ENCODE data around the gene DOHH.

The DOHH gene, protein sequence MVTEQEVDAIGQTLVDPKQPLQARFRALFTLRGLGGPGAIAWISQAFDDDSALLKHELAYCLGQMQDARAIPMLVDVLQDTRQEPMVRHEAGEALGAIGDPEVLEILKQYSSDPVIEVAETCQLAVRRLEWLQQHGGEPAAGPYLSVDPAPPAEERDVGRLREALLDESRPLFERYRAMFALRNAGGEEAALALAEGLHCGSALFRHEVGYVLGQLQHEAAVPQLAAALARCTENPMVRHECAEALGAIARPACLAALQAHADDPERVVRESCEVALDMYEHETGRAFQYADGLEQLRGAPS
- 8.1 reads per million in 2 donors for total RNA-seq

DNA sequence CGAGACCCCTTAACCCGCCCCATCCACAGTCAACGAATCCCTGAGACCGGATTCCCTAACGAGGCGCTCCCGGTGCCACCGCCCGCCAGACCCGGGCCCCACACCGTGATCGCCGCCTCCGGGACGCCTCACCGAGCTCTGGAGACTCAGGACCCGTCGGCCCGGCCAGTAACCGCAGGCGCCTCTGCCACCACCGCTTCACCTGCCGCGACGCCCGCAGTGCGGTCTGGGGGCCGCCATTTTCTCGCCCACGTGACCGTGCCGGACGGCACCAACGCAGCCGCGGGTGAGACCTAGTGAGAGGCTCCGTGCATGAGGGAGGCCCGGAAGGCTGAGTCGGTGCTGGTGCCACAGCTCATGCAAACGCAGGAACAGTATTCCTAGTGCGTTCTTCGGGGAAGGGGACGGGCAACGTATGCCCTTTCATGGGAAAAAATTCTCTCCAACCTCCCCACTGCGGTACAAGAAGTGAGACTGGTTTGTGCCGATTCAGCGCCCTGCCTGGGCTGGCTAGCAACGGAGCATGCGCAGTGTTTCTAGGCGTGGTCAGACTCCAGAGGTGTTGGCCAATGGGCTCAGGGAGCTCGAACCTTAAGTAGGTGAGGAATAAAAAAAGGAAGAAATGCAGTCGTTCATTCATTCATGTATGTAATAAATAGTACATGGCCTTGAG is at the start of gene DOHH:
DOHH (minus strand) TSS at position 246 of the 673 bp plus-strand sequence. CDS start 3,860 bp downstream, outside the sequence.
- peak; percentile 71 to 98 (median 92) for DNase-seq

DNA sequence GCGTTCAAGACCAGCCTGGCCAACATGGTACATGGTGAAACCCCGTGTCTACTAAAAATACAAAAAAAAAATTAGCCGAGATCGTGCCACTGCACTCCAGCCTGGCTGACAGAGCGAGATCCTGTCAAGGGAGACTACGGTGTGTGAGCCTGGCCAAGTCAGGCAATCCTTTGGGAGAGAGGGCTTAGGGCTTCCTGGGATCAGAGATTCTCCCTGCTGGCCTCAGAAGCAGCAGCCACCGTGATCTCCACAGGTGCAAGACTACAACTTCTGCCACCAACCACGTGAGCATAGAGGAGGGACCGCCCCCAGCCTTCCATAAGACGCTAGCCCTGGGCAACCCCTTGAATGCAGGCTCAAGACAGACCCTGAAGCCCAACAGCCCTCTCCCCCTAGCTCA is 49.3 kb upstream of the DOHH start:
- DNase-seq: no peak

DNA sequence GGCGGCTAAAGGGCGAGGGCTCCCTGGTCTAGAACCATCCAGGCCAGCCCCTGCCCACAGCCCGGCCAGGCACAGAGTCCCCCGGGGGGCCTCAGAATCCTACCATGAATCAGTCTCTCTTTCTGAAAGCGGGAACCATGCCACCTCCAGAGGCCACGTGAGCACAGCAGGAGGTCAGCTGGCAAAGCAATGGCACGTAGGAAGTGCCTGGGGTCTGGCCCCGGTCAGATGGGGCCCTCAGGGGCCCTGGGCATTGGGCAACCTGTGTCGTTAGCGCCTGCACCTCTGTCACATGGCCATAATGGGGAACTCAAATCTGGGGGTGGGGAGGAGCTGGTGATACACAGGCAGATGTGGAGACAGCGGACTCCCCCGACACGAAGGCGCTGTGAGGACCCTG is 48.1 kb upstream of the DOHH start:
- DNase-seq: no peak

DNA sequence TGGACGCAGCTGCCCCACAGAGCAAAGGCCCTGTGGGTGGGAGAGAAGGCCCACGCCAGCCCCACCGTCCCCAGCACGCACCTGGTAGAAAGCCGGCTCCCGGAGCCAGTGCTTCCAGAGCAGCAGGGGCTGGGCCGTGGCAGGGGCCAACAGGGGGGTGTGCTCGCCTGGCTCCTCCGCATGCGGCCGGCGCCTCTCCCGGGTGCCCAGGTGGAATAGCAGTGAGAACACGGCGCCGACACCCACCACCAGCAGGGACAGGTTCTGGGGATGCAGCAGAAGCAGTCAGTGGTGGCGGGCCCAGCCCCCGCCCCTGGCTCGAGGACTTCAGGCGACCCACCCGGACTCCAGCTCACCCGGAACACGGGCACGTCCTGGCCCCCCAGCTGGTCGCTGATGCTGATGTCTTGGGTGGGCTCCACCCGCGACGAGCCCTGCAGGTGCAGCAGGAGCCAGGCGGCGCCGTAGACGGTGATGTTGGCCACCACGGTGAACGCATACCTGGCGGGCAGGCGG is 47.4 kb upstream of the DOHH start:
- no peak for DNase-seq

DNA sequence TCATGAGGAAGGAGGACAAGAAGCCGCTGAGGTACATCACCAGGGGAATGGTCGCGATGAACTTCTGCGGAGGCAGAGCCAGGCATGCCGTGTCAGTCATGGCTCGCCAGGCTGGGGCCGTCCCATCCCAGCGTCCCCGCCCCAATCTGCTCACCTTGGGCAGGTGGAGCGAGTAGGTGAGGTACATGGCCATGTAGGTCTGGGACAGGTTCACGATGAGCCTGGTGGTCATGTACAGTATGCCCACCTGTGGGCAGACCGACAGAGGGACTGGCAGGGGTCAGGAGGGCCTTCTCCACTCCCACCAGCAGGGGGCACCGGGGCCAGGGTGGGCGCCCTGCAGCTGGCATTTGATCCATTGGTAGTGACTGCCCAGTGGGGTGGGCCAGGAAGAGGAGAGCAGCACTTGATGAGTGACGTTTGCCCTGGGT is 46.8 kb upstream of the DOHH start:
- peak in 1 of 5 experiments; percentile 27 for DNase-seq

DNA sequence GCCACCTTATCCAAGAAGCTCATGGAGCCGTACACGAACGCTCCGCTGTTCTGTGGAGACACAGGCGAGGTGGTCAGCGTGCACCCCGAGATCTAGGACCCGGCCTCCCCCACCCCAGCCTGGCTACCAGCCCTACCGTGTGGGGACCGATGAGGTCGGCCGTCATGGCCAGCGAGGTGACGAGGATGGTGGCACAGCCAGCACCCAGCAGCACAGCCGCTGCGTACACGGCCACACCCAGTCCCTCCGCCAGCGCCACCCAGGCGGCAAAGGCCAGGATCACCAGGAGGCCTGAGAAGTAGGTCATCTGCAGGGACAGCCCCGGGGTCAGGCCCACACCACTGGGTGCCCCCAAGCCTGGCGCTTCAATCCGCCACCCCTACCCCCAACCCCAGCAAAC is 45.6 kb upstream of the DOHH start:
- DNase-seq: no peak

DNA sequence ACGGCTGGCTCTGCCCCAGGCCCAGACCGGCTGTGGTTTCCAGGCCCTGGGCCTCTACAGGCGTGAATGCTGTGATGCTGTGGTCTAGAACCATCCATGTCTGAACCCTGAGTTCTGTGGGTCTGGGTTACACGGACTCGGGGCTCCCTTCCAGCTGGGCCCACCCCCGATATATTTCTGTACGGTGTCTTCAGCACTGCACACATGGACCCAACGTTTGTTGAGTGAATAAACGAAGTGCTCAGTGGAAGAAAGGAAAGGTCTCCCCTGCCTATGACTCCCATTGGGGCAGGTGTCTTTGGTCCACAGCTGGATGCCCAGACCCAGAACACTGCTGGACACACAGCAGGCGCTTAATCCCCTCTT is 45.2 kb upstream of the DOHH start:
- no peak for DNase-seq

DNA sequence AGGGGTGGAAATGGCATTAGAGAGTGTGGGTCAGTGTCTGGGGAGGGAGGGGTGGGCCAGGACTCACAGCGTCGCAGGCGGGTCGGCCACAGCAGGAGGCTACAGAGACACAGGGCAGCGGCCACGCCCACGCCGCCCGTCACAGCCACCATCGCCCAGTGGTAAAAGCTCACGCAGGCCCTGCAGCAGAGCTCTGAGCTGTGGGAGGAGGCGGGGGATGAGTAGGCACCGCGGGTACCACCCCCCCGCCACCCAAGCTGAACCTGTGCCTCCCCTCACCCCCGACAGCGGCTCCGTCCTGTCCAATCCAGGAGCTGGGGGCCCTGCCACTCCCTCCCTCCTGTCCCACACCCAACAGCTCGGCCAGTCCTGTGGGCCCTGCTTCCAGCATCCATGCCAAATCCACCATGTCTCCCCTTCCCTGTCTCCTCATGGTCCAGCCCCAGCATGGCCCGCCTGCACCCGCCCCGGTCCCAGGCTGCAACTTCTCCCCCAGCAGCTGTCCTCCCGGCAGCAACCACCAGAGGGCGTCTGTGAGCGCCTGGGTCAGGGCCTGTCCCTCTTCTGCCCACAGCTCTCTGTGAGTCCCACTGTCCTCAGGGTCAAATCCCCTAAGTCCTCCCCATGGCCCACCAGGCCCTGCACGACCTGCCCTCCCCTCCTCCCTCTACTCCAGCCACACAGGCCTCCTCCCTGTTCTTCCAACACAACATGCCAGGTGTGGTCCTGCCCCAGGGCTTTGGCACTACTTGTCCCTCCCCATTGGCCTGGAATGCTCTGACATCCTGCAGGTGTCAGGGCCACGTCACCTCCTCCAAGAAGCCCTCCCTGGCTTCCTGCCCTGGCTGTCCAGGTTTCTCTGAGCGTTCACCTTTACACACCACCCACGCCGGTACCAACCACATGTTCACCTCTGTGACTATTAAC is 44.5 kb upstream of the DOHH start:
- DNase-seq: peak; percentile 48 to 74 (median 67)

DNA sequence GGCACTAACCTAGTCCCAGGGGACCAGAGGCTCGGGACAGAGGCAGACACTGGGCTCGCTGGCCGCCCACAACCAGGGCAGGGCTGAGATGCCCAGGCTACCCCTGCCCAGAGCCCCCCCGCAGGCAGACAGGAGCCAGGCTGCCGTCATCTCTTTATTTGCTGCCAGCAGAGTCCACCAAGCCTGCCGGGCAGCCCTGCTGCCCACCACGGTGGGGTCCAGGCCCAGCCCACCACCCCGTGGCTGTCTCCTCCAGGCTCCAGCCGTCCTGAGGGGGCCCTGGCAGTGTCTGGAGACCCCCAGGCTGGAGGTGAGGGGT is 43.5 kb upstream of the DOHH start:
- DNase-seq: no peak

DNA sequence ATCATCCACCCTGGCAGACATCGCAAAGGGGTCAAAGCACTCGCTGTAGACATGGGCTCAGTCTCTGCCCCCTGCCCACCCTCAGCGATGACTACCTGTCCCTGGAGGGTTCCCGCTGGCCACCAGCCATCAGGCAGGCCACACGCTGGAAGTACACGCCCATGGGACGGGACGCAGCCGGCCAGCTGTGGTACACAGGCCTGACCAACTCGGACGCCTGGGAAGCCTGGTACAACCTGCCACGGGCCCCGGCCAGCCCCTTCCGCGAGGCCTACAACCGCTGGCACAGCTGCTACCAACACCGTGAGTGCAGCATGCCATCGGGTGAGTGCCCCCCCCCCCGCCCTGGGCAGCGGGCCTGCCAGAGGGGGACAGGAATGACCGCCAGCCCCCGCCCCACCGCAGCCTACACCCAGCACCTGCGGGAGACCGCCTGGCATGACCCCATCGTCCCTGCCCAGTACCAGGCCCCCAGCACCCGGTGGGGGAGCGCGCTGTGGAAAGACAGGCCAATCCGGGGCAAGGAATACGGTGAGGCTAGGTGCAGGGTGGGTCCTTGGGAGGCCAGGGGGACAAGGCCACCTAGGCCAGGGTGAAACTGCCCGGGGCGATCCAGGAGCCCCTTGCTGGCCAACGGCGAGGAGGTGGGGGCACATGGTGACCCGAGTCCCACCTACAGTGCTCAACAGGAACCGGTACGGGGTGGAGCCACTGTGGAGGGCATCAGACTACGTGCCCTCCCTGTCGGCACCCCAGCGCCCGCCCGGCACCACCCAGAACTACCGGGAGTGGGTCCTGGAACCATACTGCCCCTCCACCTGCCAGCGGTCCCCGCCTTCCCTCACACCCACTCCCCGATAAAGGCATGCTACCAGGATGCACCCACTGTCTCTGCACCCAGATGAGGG is 42.9 kb upstream of the DOHH start:
- no peak for DNase-seq

DNA sequence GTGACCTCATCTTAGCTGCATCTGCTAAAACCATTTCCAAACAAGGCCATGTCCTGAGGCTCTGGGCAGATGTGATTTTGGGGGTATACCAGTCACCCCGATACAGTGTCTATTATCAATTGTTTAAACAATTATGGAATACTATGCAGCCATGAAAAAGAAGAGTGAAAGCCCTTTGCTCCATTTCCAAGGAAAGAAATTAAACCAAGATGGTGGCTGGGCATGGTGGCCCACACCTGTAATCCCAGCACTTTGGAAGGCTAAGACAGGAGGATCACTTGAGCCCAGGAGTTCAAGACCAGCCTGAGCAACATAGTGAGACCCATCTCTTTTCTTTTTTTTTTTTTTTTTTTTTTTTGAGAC is 39.3 kb upstream of the DOHH start:
- no peak for DNase-seq

DNA sequence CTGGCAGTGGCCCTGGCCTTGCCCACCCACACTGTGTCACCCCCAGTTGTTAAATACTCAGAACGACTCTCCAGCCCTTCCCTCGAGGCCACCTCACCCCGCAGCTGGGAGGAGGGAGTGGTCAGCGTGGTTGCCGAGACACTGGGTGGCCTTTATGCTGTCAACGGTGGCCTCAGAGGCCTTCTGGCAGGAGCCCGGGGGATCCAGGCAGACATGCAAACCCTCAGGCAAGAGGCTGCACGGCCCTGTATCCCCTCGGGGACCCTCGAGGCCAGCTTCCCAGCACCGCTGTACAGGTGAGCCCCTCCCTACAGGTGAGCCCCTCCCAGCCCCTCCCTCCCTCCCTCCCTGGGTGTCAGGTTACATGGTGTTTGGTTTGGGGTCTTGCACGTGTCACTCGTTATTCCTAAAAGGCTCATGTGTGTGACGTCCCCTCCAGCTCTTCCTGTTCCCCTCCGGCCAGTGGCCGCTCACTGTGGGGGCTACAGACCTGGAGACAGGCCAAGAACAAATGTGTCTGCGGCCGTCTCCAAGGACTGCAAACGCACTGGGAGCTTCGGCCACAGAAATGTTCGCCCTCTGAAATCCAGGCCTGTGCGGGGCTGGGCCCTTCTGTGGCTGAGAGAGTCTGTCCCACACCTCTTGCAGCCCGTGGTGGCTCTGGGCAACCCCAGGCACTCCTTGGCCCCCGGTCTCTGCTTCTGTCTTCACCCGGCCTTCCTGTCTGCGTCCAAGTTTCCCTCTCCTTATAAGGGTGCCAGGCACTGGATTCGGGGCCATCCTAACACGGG is 38.7 kb upstream of the DOHH start, which contains the start of gene TEKTIP1:
TEKTIP1 (plus strand) TSS at position 210 of the 791 bp plus-strand sequence; CDS start at position 214, 4 bp downstream.
- no peak for DNase-seq

DNA sequence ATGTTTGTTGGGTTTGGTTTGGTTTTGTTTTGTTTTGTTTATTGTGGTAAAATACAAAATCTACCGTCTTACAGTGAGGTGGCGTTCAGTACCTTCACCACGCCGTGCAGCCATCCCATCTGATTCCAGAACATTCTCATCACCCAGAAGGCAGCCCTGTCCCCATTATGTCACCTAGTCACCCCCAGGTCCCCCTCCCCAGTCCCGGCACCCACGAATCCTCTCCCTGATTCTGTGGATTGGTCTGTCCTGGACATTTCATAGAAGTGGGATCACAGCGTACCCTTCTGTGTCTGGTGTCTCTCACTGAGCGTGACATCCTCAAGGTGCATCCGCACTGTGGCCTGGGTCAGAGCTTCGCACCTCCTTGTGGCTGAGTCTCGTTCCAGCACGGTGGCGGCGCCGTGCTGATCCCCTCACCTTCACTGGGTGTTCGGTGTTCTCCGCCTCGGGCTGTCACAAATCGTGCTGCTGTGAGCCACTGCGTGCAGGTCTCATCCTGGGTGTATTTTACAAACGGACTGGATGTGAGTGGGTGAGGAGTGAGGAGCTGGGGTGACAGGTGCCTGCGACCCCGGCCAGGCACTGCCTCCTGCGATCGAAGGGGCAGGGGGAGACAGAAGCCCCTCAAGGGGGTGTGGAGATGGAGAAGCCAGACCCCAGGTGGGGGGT is 37.9 kb upstream of the DOHH start:
- no peak for DNase-seq

DNA sequence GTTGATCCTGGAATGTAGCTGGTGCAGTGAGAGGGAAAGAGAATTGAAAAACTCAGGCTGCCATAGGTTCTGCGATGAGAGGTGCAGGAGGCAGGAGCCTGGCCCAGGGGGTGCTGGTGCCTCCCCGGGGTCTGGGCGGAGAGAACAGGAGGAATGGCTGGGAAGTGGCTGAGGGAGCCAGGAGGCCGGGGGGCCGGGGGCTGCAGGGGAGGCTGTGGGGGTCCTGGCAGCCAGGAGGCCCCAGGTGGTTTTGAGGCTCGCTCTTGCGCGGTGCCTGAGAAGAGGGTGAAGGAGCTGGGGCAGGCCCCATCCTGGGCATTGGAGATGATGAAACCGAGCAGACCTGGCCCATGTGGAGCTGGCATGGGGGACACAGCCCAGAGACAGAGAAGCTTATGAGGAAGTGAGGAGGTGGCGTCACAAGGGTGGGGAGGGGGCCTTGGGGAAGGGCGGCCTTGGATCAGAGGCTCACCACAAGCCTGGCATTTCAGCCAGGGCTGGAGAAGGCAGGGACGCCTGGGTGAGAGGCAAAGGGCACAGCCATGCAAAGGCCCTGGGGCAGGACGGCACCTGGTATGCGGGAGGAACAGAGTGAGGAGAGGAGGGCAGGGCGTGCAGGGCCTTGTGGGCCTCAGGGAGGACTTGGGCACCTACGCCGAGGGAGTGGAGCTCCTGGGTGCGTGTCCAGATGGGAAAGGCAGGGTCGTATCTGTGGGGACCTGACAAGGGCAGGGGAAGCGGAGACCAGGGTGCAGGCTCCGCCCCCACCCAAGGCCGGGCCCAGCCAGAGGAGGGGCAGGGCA is 37.2 kb upstream of the DOHH start:
- no peak for DNase-seq

DNA sequence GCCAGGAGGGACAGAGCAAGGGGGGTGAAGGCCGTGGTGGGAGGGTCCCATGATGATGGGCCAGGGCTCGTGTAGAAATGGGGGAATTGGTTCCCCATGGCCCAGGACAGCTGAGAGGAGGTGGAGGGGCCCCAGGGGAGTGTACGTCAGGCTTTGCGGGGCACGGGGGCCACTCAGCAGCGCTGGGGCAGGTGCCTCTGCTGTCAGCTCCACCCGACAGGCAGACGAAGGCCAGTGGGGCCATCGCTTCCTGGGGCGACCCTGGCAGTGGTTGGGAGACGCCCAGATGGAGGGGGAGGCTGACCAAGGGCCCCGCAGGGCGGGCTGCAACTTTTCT is 36.6 kb upstream of the DOHH start:
- no peak for DNase-seq

DNA sequence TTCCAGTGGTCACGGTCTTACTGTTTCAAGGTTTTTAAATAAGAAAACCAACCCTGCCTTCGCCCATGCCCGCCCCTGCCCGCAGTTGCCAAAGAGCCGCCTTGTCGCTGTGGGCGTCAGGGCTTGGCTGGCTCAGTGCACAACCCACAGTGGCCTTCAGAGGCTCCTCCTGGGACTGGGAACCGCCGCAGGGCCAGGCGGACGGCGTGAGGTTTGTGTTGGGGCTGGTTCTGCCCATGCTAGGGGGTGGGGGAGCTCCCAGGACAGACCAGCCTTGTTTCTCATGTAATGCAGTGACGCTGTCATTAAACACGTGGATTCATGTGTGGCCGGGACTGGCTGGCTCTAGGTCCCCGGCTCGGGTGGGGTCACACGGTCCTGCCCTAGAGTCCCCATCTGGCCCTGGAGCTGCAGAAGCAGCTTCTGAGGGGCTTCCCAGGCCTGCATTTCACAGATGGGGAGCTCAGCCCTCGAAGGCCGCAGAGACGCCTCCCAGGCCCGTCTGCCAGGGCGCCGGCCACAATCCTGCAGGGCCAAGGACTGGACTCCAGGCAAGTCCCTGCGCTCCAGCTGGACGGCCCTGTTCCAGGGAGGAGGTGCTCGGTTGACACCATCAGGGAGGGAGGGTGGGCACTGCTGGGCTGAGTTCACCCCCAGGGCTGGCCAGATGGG is 36.1 kb upstream of the DOHH start:
- no peak for DNase-seq

DNA sequence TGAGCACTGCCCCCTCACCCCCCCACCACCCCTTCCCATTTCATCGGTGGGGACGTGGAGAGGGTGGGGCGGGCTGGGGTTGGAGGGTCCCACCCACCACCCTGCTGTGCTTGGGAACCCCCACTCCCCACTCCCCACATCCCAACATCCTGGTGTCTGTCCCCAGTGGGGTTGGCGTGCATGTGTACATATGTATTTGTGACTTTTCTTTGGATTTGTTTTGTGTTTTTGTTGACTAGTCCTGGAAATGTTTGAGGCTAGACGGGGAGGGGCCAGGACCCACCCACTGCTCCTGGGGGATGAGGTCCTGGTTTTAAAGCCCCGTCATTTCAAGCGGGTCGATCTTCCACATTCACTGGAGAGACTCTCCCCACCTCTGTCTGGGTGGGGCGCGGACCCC is 35.5 kb upstream of the DOHH start:
- DNase-seq: no peak

DNA sequence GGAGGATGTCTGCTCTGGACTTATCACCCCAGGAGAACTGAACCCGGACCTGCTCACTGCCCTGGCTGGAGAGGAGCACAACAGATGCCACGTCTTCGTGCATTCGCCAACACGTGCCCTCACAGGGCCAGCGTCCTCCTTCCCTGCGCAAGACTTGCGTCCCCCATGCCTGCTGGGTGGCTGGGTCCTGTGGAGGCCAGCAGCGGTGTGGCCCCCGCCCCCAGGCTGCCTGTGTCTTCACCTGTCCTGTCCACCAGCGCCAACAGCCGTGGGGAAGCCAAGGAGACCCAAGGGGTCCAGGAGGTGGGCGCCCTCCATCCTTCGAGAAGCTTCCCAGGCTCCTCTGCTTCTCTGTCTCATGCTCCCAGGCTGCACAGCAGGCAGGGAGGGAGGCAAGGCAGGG is 35.1 kb upstream of the DOHH start:
- no peak for DNase-seq

DNA sequence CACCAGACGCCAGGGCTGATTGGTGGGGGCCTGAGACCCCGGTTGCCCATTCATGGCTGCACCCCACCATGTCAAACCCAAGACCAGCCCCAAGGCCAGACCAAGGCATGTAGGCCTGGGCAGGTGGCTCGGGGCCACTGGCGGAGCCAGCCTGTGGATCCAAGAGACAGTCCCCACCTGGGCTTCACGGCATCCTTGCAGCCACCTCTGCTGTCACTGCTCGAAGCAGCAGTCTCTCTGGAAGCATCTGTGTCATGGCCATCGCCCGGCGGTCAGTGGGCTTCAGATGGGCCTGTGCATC is 34.7 kb upstream of the DOHH start:
- DNase-seq: no peak
